KMS-11 (cell line): Measurements from ENCODE around the gene BNC2.

ENCODE experiments used
- H2AFZ ChIP-seq: fragments of 200-600 bp; sonication (generic); 2 replicates; pipeline ENCODE4 v1.6.1; 2016; ENCODE audit warnings: antibody characterized with exemption, mixed run types, low read depth
- H3K27ac ChIP-seq: fragments of 200-600 bp; sonication (generic); 2 replicates; pipeline ENCODE4 v1.6.1; 2016; ENCODE audit warnings: mild to moderate bottlenecking, mixed run types
- H3K27me3 ChIP-seq: fragments of 200-600 bp; sonication (generic); 2 replicates; pipeline ENCODE4 v1.6.1; 2017; ENCODE audit warnings: mild to moderate bottlenecking, low read depth, mixed run types, moderate library complexity; ENCODE audit not compliant: insufficient read depth
- H3K36me3 ChIP-seq: fragments of 200-600 bp; sonication (generic); 2 replicates; pipeline ENCODE4 v1.6.1; 2017; ENCODE audit warnings: mild to moderate bottlenecking, mixed run types; ENCODE audit not compliant: insufficient read depth
- H3K4me1 ChIP-seq: fragments of 200-600 bp; sonication (generic); 2 replicates; pipeline ENCODE4 v1.6.1; 2016; ENCODE audit warnings: mild to moderate bottlenecking, low read depth, mixed run types; ENCODE audit not compliant: poor library complexity, severe bottlenecking
- H3K4me2 ChIP-seq: fragments of 200-600 bp; sonication (generic); 2 replicates; pipeline ENCODE4 v1.7.0; 2016; ENCODE audit warnings: mild to moderate bottlenecking, mixed run types
- H3K4me3 ChIP-seq: fragments of 200-600 bp; sonication (generic); IDR thresholded peaks from 2 replicates; pipeline ENCODE4 v1.6.1; 2017; ENCODE audit warnings: low read depth, low read length, mixed read lengths; ENCODE audit not compliant: insufficient read depth
- H3K79me2 ChIP-seq: fragments of 200-600 bp; sonication (generic); 2 replicates; pipeline ENCODE4 v1.6.1; 2016; ENCODE audit warnings: low read depth, mixed run types; ENCODE audit not compliant: insufficient read depth
- H3K9ac ChIP-seq: fragments of 200-600 bp; sonication (generic); 2 replicates; pipeline ENCODE4 v1.6.1; 2016; ENCODE audit warnings: mild to moderate bottlenecking, mixed run types
- H4K20me1 ChIP-seq: fragments of 200-600 bp; sonication (generic); 2 replicates; pipeline ENCODE4 v1.6.1; 2016; ENCODE audit warnings: mild to moderate bottlenecking, mixed run types; ENCODE audit not compliant: insufficient read depth
- CTCF ChIP-seq: fragments of 200-600 bp; sonication (generic); conservative IDR thresholded peaks from 2 replicates; pipeline ENCODE4 v1.6.1; 2017; ENCODE audit warnings: low read depth, mild to moderate bottlenecking, antibody characterized with exemption, low read length, moderate library complexity, mixed read lengths

Gene BNC2

GRCh38 chr9:16670791-16671190 lies 199.7 kb downstream of the BNC2 start:
- no peaks in the 10 kb centered on the region for H3K4me1 ChIP-seq
- no peak overlapping the region for H3K27ac ChIP-seq
- no peak overlapping the region for H3K4me3 ChIP-seq
- no peaks in the 10 kb centered on the region for H3K27me3 ChIP-seq
- H3K9ac ChIP-seq = no peak overlapping the region
- H4K20me1 ChIP-seq = no peaks in the 10 kb centered on the region
- TF ChIP-seq CTCF = no peak
- no peak overlapping the region for H2AFZ ChIP-seq
- no peaks in the 10 kb centered on the region for H3K79me2 ChIP-seq
- no peak overlapping the region for H3K4me2 ChIP-seq
- H3K36me3 ChIP-seq = no peaks in the 10 kb centered on the region

GRCh38 chr9:16668734-16669295 lies 201.7 kb downstream of the BNC2 start:
- TF ChIP-seq CTCF = no peak
- H4K20me1 ChIP-seq = no peaks in the 10 kb centered on the region
- H3K9ac ChIP-seq = no peak overlapping the region
- H3K36me3 ChIP-seq = no peaks in the 10 kb centered on the region
- H3K27ac ChIP-seq = no peak overlapping the region
- H2AFZ ChIP-seq = no peak overlapping the region
- no peaks in the 10 kb centered on the region for H3K79me2 ChIP-seq
- H3K27me3 ChIP-seq = no peaks in the 10 kb centered on the region
- H3K4me3 ChIP-seq = no peak overlapping the region
- no peaks in the 10 kb centered on the region for H3K4me1 ChIP-seq
- no peak overlapping the region for H3K4me2 ChIP-seq

GRCh38 chr9:16664211-16664610 lies 206.3 kb downstream of the BNC2 start:
- no peak overlapping the region for H3K27ac ChIP-seq
- H3K4me3 ChIP-seq = no peak overlapping the region
- no peaks in the 10 kb centered on the region for H3K27me3 ChIP-seq
- no peaks in the 10 kb centered on the region for H3K4me1 ChIP-seq
- no peak overlapping the region for H2AFZ ChIP-seq
- TF ChIP-seq CTCF = no peak
- H3K4me2 ChIP-seq = no peak overlapping the region
- H3K79me2 ChIP-seq = no peaks in the 10 kb centered on the region
- H4K20me1 ChIP-seq = no peaks in the 10 kb centered on the region
- H3K36me3 ChIP-seq = no peaks in the 10 kb centered on the region
- no peak overlapping the region for H3K9ac ChIP-seq

GRCh38 chr9:16661816-16662215 lies 208.7 kb downstream of the BNC2 start:
- H3K4me1 ChIP-seq = no peaks in the 10 kb centered on the region
- H3K36me3 ChIP-seq = no peaks in the 10 kb centered on the region
- TF ChIP-seq CTCF = no peak
- no peaks in the 10 kb centered on the region for H3K27me3 ChIP-seq
- H4K20me1 ChIP-seq = no peaks in the 10 kb centered on the region
- H2AFZ ChIP-seq = no peak overlapping the region
- H3K9ac ChIP-seq = no peak overlapping the region
- no peak overlapping the region for H3K4me3 ChIP-seq
- H3K4me2 ChIP-seq = no peak overlapping the region
- H3K27ac ChIP-seq = no peak overlapping the region
- H3K79me2 ChIP-seq = no peaks in the 10 kb centered on the region
